Effector memory CD4-positive, alpha-beta T cell (primary cell): Measurements from ENCODE around the gene TTLL9.

Experiments used
- DNase-seq, 3 donors: peaks; one replicate each; pipeline ENCODE4 v3.0.0-alpha.2; 2020
- H3K27ac ChIP-seq: 2 replicates; pipeline ENCODE4 v1.7.0; 2013; ENCODE audit warnings: mild to moderate bottlenecking, low read length, moderate library complexity; ENCODE audit not compliant: insufficient read depth, poor library complexity, severe bottlenecking
- H3K27me3 ChIP-seq: replicated peaks from 2 replicates; pipeline ENCODE4 v1.7.0; 2013; ENCODE audit warnings: mild to moderate bottlenecking, low read length; ENCODE audit not compliant: insufficient read depth, control insufficient read depth, poor library complexity, severe bottlenecking
- H3K36me3 ChIP-seq: 2 replicates; pipeline ENCODE4 v1.7.0; 2013; ENCODE audit warnings: mild to moderate bottlenecking, low read length, moderate library complexity; ENCODE audit not compliant: control insufficient read depth, insufficient read depth
- H3K4me1 ChIP-seq: 2 replicates; pipeline ENCODE4 v1.7.0; 2013; ENCODE audit warnings: low read length, mild to moderate bottlenecking; ENCODE audit not compliant: control insufficient read depth, insufficient read depth, poor library complexity, severe bottlenecking
- H3K4me3 ChIP-seq: 2 replicates; pipeline ENCODE4 v1.7.0; 2013; ENCODE audit warnings: low read length, low read depth, mild to moderate bottlenecking; ENCODE audit not compliant: insufficient read depth, poor library complexity, severe bottlenecking
- H3K9me3 ChIP-seq: 2 replicates; pipeline ENCODE4 v1.7.0; 2013; ENCODE audit warnings: mild to moderate bottlenecking, low read length, moderate library complexity; ENCODE audit not compliant: control insufficient read depth

TTLL9 gene

DNA sequence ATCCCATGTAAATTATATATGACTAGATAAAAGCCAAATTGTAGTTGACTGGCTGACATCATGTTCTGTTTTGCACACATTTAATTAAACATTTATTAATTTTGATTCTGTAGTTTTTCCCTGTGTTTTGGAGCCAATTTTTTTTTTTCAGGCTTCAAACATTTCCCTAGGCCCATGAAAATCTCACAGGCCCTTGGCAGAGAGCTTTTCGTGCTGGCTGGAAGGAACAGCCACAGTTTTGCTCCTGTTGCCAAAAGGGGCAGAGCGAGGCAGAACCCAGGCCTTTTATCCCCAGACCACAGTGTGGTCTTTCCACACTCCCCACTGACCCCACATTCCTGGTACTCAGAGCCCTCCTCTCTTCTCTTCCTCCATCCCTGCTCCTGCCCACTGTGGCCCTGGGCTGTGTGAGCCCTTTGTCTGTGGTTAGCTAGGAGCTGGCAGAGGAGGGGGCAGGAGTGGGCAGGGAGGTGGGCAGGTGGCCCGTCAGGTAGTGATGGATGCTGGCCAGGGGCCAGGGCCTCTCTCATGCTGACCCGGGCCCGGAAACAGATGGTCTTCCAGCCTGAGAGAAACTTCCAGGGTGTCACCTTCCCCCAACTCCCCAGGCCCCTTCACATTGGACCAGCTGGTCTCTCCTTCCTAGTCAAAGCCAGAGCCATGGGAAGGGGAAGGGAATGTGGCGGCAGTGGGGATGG, 120.4 kb downstream of the TTLL9 start:
- H3K36me3 ChIP-seq = no peaks in the 10 kb centered on the region
- no peak overlapping the region for H3K4me3 ChIP-seq
- peaks cover 3% of the 10 kb centered on the region for H3K27me3 ChIP-seq
- no peaks in the 10 kb centered on the region for H3K4me1 ChIP-seq
- no peak for DNase-seq
- no peak overlapping the region for H3K27ac ChIP-seq
- H3K9me3 ChIP-seq = no peaks in the 10 kb centered on the region

DNA sequence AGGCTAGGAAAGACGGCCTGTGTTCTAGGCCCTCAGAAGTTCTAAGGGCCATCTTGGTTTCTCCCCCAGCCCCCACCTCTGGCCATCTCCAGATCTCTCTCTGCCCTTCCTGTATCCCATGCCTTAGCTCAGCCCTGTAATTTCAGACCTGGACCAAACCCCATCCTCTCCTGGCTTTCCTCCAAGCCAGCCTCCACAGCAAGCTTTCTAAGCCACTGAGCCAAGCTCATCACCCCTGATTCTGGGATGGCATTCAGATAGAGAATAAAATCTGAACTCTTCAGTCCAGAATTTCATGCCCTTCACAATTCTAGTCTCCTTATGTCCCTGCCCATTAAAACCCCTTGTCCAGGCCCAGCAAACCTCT, 120.9 kb downstream of the TTLL9 start:
- DNase-seq = no peak
- Histone ChIP-seq H3K4me3 (no peak overlapping the region), H3K9me3 (no peaks in the 10 kb centered on the region), H3K27ac (no peak overlapping the region), H3K27me3 (peaks cover 3% of the 10 kb centered on the region), H3K36me3 (no peaks in the 10 kb centered on the region), H3K4me1 (no peaks in the 10 kb centered on the region)

DNA sequence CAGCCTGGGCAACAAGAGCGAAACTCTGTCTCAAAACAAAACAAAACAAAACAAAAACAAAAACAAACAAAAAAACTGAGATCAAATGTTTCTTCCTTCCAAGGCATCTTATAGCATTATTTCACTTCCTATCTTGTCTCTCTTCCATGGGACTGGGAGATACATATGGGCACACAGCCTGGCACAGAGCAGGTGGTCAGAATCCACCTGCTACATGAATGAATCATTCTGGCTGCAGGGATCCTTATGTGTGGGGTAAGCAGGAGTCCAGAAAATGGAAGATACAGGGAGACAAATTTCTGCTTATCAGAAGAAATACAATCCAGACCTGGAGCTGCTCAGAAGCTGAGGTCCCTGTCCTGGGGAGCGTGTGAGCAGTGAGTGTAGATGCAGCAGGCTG, 121.7 kb downstream of the TTLL9 start:
- Histone ChIP-seq H3K36me3 (no peaks in the 10 kb centered on the region), H3K27me3 (peaks cover 3% of the 10 kb centered on the region), H3K4me1 (no peaks in the 10 kb centered on the region), H3K4me3 (no peak overlapping the region), H3K9me3 (no peaks in the 10 kb centered on the region), H3K27ac (no peak overlapping the region)
- no peak for DNase-seq
